H54 (cell line): ENCODE data around the gene NUBPL.

Experiments used
- DNase-seq: peaks from one replicate; pipeline ENCODE4 v3.0.0; 2011; ENCODE audit warnings: low spot score, mixed read lengths; ENCODE audit not compliant: insufficient read length
- FAIRE-seq: peaks from 3 replicates; lab custom pipeline; 2011; peaks lifted over from hg19 to GRCh38; lab: Jason Lieb, UNC
- POLR2A ChIP-seq: IDR thresholded peaks from 2 replicates; pipeline ENCODE4 v1.6.1; 2011; ENCODE audit warnings: low read depth, mild to moderate bottlenecking, low read length

The NUBPL gene

GRCh38 chr14:31559939-31560338 is 1.3 kb upstream of the NUBPL start:
- no peak for TF ChIP-seq POLR2A
- no peak for FAIRE-seq
- DNase-seq = no peak

GRCh38 chr14:31560759-31561154 is 447 bp upstream of the NUBPL start:
- FAIRE-seq (no peak), DNase-seq (no peak)
- TF ChIP-seq POLR2A = no peak

- FAIRE-seq (no peak), DNase-seq (no peak)
- TF ChIP-seq POLR2A = no peak
Measured at GRCh38 chr14:31564194-31564593, 3.0 kb downstream of the NUBPL start.

GRCh38 chr14:31566456-31566855 is 5.3 kb downstream of the NUBPL start:
- no peak for DNase-seq
- FAIRE-seq = no peak
- TF ChIP-seq POLR2A = no peak

GRCh38 chr14:31567655-31568054 is 6.5 kb downstream of the NUBPL start:
- TF ChIP-seq POLR2A = no peak
- FAIRE-seq = no peak
- no peak for DNase-seq

- DNase-seq = no peak
- FAIRE-seq = no peak
- no peak for TF ChIP-seq POLR2A
Measured at GRCh38 chr14:31568161-31568560, 7.0 kb downstream of the NUBPL start.

GRCh38 chr14:31568671-31569070 is 7.5 kb downstream of the NUBPL start:
- DNase-seq (no peak), FAIRE-seq (no peak)
- TF ChIP-seq POLR2A = no peak

- no peak for FAIRE-seq
Measured at GRCh38 chr14:31572955-31573354, 11.8 kb downstream of the NUBPL start.

GRCh38 chr14:31576949-31577348 is 15.7 kb downstream of the NUBPL start:
- no peak for FAIRE-seq
- DNase-seq = no peak

More at GRCh38 chr14:31572955-31573354, 11.8 kb downstream of the NUBPL start:
- DNase-seq = no peak
- no peak for TF ChIP-seq POLR2A

GRCh38 chr14:31578266-31578665 is 17.1 kb downstream of the NUBPL start:
- TF ChIP-seq POLR2A = no peak
- FAIRE-seq = no peak
- DNase-seq = no peak

More at GRCh38 chr14:31576949-31577348, 15.7 kb downstream of the NUBPL start:
- no peak for TF ChIP-seq POLR2A

GRCh38 chr14:31578792-31579501 is 17.7 kb downstream of the NUBPL start:
- FAIRE-seq (no peak), DNase-seq (no peak)
- no peak for TF ChIP-seq POLR2A

- no peak for TF ChIP-seq POLR2A
- FAIRE-seq = no peak
Measured at GRCh38 chr14:31580234-31580633, 19.0 kb downstream of the NUBPL start.

GRCh38 chr14:31582286-31582691 is 21.1 kb downstream of the NUBPL start:
- FAIRE-seq = no peak
- TF ChIP-seq POLR2A = no peak
- no peak for DNase-seq

More at GRCh38 chr14:31580234-31580633, 19.0 kb downstream of the NUBPL start:
- DNase-seq = no peak

GRCh38 chr14:31582836-31583452 is 21.7 kb downstream of the NUBPL start:
- TF ChIP-seq POLR2A = no peak
- FAIRE-seq (no peak), DNase-seq (no peak)

- TF ChIP-seq POLR2A = no peak
- no peak for DNase-seq
- FAIRE-seq = no peak
Measured at GRCh38 chr14:31590206-31590605, 29.0 kb downstream of the NUBPL start.
